NB4 (cell line): Measurements from ENCODE around the gene NRXN3.

Source experiments
- DNase-seq: peaks from one replicate; pipeline ENCODE4 v3.0.0; 2010; ENCODE audit warnings: low read depth
- H3K4me3 ChIP-seq: one replicate; pipeline ENCODE4 v1.5.1; 2011; ENCODE audit warnings: mild to moderate bottlenecking, low read depth, low read length, moderate library complexity
- CTCF ChIP-seq: IDR thresholded peaks from one replicate; pipeline ENCODE4 v1.5.1; 2012; ENCODE audit warnings: low read depth, low read length
- MAX ChIP-seq: IDR thresholded peaks from 2 replicates; pipeline ENCODE4 v1.6.1; 2011; ENCODE audit warnings: low read depth, low read length
- MYC ChIP-seq: IDR thresholded peaks from 2 replicates; pipeline ENCODE4 v1.6.1; 2011; ENCODE audit warnings: low read depth, low read length
- POLR2A ChIP-seq: IDR thresholded peaks from 2 replicates; pipeline ENCODE4 v1.6.1; 2011; ENCODE audit warnings: mild to moderate bottlenecking; ENCODE audit not compliant: insufficient read length; ENCODE audit errors: extremely low read depth

The NRXN3 gene

GRCh38 chr14:79802093-79802492 is 1631.9 kb downstream of the NRXN3 start:
- TF ChIP-seq CTCF (no peak), MAX (no peak), MYC (no peak)
- H3K4me3 ChIP-seq, result no peak overlapping the region
- no peak for DNase-seq

GRCh38 chr14:79805636-79806035 is 1635.5 kb downstream of the NRXN3 start:
- TF ChIP-seq CTCF (no peak), POLR2A (no peak), MYC (no peak), MAX (no peak)
- no peak for DNase-seq
- H3K4me3 ChIP-seq, result no peak overlapping the region

- no peak overlapping the region for H3K4me3 ChIP-seq
- TF ChIP-seq CTCF, result peak; percentile 9
- no peak for TF ChIP-seq MAX
- DNase-seq, result peak; percentile 13
Observed at GRCh38 chr14:79809849-79810612, 1639.9 kb downstream of the NRXN3 start.

GRCh38 chr14:79820866-79821535 is 1650.8 kb downstream of the NRXN3 start:
- DNase-seq, result no peak
- H3K4me3 ChIP-seq, result no peak overlapping the region
- TF ChIP-seq POLR2A (no peak), CTCF (no peak), MAX (no peak), MYC (no peak)

- no peak for DNase-seq
- no peak for TF ChIP-seq POLR2A
- no peak for TF ChIP-seq MYC
- TF ChIP-seq CTCF, result no peak
- no peak for TF ChIP-seq MAX
- no peak overlapping the region for H3K4me3 ChIP-seq
Observed at GRCh38 chr14:79822034-79822433, 1651.9 kb downstream of the NRXN3 start.
